GM18858 (cell line): ENCODE data around the gene ATMIN.

Source experiments
- ATAC-seq: cut with Tn5 transposase; IDR thresholded peaks from one replicate; pipeline ENCODE4 v1.9.1; 2021; ENCODE audit not compliant: unreplicated experiment

Gene ATMIN

GRCh38 chr16:81035398-81035974 lies at the start of gene ATMIN:
Gene ATMIN (plus strand): TSS chr16:81035842. CDS start chr16:81035871, 29 bp downstream.
- ATAC-seq: peak; percentile 83

GRCh38 chr16:80986557-80986956 lies 49.1 kb upstream of the ATMIN start:
- ATAC-seq: no peak

DNA sequence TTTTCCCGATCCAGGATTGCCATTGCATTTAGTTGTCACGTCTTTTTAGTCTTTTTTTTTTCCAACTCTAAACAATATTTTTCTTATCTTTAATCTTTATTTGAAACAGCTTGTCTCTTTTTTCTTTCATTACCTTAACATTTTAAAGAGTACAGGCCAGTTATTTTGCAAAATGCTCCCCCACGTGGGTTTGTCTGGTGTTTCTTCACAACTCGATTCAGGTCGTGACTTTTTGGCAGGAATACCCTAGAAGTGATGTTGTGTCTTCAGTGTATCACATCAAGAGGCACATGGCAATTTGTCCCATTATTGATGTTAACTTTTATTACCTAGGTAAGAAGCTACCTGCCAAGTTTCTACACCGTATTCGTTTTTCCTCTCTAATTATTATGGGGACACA lies 46.9 kb upstream of the ATMIN start:
- ATAC-seq: no peak

DNA sequence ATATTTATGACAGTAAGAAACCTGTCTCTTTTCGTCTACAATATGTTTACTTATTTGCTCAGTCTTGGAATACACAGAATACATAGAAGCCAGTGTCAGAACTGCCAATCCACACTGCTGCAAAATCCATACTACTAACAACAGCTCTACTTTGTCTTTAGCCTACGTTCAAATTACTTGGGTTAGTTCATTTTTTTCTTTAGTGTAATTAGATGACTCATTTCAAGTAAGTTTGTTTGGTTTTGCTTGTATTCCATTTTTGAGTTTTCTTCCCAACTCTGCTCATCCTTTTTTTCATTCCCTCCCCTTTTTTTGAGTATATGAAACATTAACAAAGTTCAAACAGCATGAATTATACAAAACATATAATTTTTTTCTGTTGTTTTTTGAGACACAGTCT lies 45.8 kb upstream of the ATMIN start:
- ATAC-seq: no peak

GRCh38 chr16:80990577-80990976 lies 45.1 kb upstream of the ATMIN start:
- no peak for ATAC-seq

DNA sequence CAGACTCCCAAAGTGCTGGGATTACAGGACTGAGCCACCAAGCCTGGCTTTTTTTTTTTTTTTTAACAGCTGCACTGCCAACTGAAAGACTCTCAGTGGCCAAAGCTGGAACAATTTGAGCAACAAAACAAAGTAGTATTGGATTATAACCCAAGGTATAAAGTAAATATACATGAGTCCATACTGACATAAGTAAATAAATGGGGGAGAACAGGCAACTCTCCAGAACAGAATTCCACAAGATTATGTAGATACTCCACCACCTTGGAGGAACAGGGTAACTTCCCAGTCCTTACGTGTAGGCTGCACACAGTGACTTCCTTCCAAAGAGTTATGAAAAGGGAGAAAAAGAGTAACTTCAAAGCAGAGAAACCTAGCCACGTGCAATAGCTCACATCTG lies 44.7 kb upstream of the ATMIN start:
- no peak for ATAC-seq

DNA sequence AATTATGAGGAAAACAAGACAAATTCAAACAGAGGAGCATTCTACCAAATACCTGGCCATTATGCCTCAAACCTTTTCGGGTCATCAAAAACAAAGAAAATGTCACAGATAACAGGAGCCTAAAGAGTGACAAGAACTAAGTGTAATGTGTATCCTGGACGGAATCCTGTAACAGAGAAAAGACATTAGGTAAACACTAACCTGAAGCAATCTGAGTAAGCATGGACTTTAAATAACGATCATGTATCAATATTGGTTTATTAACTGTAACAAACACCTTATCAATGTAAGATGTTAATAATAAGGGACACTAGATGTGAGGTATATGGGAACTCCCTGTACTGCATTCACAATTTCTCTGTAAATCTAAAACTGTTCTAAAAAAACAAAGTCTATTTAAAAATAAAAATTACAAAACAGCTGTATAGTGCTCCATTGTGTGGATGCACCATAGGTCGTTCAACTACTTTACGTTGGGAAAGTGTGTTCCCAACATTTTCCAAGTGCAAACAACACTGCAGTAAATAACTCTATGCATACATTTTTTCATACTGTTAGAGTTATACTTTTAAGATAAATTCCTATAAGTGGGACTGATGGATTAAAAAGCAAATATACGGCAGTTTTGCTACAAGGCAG lies 43.7 kb upstream of the ATMIN start:
- no peak for ATAC-seq

DNA sequence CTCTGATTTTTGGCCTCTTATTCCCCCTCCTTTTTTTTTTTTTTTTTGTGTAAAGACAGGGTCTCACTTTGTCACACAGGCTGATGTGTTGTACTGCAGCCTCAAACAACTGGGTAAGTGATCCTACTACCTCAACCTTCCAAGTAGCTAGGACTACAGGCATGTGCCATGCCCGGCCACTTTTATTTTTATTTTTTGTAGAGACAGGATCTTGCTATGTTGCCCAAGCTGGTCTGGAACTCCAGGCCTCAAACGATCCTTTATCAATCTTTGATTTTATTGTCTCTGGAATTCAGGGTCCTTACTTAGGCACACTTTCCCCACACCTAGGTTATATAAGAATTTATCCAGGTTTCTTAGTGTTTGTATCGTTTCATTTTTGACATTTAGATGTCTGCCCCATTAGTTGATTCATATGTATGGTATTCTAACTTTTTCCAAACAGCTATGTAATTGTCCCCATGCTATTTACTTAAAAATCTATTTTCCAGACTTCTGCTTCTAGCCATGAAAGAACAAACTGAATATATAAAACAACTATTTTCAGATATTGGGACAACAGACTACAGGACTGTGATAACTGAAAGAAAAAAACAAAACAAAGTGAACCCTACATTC lies 42.9 kb upstream of the ATMIN start:
- ATAC-seq: no peak

GRCh38 chr16:80993307-80993706 lies 42.3 kb upstream of the ATMIN start:
- no peak for ATAC-seq

DNA sequence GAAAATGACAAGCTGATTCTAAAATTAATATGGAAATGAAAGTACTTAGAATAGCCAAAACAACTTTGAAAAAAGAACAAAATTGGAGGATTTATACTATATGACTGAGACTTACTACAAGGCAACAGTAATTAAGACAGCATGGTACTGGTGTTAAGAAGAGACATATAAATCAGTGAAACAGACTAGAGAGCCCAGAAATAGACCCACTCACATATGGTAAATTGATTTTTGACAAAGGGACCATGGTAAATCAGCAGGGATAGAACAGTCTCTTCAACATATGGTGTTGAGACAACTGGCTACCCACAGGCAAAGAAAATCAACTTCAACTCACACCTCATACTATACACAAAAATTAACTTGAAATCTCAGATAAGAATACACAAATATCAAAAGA lies 41.8 kb upstream of the ATMIN start:
- ATAC-seq: no peak

DNA sequence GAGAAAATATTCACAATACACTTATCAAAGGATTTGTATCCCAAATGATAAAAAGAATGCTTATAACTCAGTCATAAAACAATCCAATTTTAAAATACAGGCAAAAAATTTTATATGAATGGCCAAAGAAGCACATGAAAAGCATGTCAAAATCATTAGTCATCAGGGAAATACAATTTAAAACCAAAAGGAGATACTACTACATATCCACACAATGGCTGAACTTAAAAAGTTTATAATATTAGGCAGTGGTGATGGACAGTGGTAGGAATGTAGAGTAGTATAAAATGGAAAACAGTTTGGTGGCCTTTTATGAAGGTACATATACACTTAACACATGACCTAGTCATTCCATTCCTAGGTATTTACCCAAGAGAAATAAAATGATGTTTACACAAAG lies 41.2 kb upstream of the ATMIN start:
- ATAC-seq: no peak

DNA sequence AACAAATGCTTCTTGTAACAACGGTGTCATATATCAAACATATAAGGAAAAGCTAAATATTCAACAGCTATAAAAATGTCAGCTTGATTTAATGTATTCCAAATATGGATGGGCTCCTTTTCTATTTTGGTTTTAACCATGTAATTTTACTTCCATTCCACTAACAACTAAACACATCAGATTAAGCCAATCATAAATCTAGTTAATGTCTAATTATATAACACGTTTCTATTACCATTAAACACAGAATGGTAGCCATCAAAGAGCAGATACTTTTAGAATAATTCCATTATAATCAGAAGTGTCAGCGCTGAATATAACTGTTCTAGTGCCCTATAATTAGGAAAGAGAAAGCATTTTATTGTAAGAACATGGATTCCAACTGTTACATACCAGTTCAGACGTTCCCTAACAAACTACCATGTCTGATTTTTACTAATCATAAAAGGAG lies 38.9 kb upstream of the ATMIN start:
- ATAC-seq: no peak

GRCh38 chr16:80997139-80997798 lies 38.4 kb upstream of the ATMIN start:
- peak; percentile 50 for ATAC-seq

- no peak for ATAC-seq
These were observed 37.5 kb upstream of the ATMIN start for GRCh38 chr16:80997964-80998620.

DNA sequence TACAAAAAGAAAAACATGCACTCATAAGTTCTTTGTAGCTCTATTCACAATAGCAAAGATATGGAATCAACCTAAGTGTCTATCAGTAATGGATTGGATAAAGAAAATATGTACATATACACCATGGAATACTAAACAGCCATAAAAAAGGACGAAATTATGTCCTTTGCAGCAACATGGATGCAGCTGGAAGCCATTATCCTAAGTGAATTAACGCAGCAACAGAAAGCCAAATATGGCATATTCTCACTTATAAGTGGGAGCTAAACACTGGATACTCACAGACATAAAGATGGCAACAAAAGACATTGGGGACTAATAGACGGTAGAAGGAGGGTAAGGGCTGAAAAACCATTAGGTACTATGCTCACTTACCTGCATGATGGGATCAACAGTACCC lies 34.8 kb upstream of the ATMIN start:
- no peak for ATAC-seq

DNA sequence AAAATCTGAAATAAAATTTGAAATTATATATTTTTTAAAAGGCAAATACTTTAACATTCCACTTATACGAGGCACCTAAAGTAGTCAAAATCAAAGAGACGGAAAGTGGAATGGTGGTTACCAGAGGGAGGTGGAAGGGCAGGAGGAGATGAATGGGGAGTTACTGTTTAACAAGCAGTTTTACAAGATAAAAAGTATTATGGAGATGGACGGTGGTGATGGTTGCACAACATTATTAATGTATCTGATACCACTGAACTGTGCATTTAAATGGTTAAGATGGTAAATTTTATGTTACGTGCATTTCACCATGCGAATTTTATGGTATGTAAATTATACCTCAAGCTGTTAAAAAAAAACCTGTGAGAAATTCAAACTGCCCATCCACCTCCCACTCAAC lies 34.3 kb upstream of the ATMIN start:
- no peak for ATAC-seq

DNA sequence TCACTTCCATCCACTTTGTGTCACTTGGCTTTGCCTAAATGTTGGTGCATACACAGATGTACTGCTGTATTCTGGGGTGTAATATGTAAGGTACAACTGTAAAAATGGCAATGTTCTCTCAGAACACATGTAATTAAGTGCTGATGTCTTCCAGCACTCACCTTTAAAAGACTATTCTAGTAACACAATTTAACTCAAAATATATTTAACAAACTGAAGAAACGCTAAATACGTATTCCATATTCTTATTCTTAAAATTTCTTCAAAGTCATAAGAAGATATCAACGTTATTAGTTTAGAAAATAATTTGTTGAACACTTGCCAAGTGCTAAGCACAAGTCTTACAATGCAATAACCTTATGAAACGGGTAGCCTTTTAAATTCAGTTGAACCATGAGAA lies 32.6 kb upstream of the ATMIN start:
- ATAC-seq: no peak

DNA sequence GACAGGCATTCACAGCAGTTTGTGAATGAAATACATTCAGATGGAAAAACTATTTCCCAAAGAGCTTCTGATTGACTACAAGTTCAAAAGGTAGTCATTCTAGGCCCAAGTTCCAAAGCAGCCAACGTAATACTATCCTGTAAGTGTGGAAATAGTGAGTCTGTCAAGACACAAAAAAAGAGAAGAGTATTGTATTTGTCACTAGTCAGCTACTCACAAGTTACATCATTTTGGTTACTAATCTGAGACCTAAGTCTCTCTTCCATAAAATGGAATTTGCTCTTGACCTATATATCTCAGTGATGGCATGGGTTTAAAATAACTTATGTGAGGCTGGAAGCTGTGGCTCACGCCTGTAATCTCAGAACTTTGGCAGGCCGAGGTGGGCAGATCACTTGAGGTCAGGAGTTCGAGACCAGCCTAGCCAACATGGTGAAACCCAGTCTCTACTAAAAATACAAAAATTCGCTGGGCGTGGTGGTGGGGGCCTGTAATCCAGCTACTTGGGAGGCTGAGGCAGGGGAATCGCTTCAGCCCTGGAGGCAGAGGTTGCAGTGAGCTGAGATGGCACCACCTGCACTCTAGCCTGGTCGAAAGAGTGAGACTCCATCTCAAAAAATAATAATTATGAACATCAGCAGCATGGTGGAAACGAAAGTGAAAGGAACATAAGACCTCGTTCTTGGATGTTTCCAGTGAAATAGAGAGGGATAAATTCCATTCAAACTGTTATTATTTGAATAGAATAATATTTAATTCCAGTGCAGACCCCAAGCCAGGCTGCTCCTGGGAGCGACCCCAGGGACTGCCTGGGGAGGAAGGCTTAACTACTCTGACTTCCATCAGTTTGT lies 31.8 kb upstream of the ATMIN start:
- no peak for ATAC-seq

GRCh38 chr16:81004646-81005353 lies 30.8 kb upstream of the ATMIN start:
- no peak for ATAC-seq

GRCh38 chr16:81005610-81006161 lies 30.0 kb upstream of the ATMIN start:
- ATAC-seq: no peak
